Mucosa of rectum (tissue), 2 donors: Measurements from ENCODE around the gene PGAM5.

Experiments
- H3K27ac ChIP-seq, 2 donors: one replicate each; pipeline ENCODE4 v1.7.0; 2013; ENCODE audit warnings: inconsistent platforms in 2 of 2, low read depth in 2 of 2, low read length in 2 of 2
- H3K27me3 ChIP-seq, 2 donors: one replicate each; pipeline ENCODE4 v1.7.0; 2013; ENCODE audit warnings: low read length in 2 of 2; ENCODE audit not compliant: control insufficient read depth in 2 of 2, insufficient read depth in 2 of 2
- H3K36me3 ChIP-seq, 2 donors: one replicate each; pipeline ENCODE4 v1.7.0; 2013; ENCODE audit warnings: low read length in 2 of 2; ENCODE audit not compliant: control insufficient read depth in 2 of 2, insufficient read depth in 2 of 2
- H3K4me1 ChIP-seq, 2 donors: one replicate each; pipeline ENCODE4 v1.7.0; 2013; ENCODE audit warnings: low read length in 2 of 2, mild to moderate bottlenecking in 1 of 2; ENCODE audit not compliant: control insufficient read depth in 2 of 2, insufficient read depth in 2 of 2
- H3K4me3 ChIP-seq, 2 donors: one replicate each; pipeline ENCODE4 v1.7.0; 2013; ENCODE audit warnings: low read length in 2 of 2
- H3K9ac ChIP-seq, 2 donors: one replicate each; pipeline ENCODE4 v1.7.0; 2013; ENCODE audit warnings: low read length in 2 of 2, low read depth in 1 of 2, mild to moderate bottlenecking in 1 of 2
- H3K9me3 ChIP-seq, 2 donors: one replicate each; pipeline ENCODE4 v1.7.0; 2013; ENCODE audit warnings: low read length in 2 of 2; ENCODE audit not compliant: control insufficient read depth in 2 of 2
- donor health status: healthy.
- donor health status: Normal muscosa, but diverticular disease.

PGAM5 gene

GRCh38 chr12:132710405-132711079 lies at the start of gene PGAM5:
Gene PGAM5, plus strand, starts transcription at chr12:132710842. Its CDS starts 35 bp downstream, at chr12:132710877.
- Histone ChIP-seq H3K9ac (peak within 1 kb of the TSS; percentile 77 to 86), H3K4me1 (peaks cover 7 to 13% of the 10 kb centered on the region in 2 donors), H3K27me3 (no peaks in the 10 kb centered on the region), H3K9me3 (no peaks in the 10 kb centered on the region), H3K4me3 (peak within 1 kb of the TSS; percentile 67 to 88), H3K27ac (peak within 1 kb of the TSS; percentile 88 to 89), H3K36me3 (peaks cover 5 to 6% of the 10 kb centered on the region in 2 donors)

GRCh38 chr12:132660996-132661395 lies 49.6 kb upstream of the PGAM5 start:
- H3K36me3 ChIP-seq = peaks cover 68 to 84% of the 10 kb centered on the region in 2 donors
- H3K27ac ChIP-seq = no peak overlapping the region
- no peaks in the 10 kb centered on the region for H3K27me3 ChIP-seq
- H3K4me1 ChIP-seq = no peaks in the 10 kb centered on the region
- H3K4me3 ChIP-seq = no peak overlapping the region
- no peaks in the 10 kb centered on the region for H3K9me3 ChIP-seq
- no peak overlapping the region for H3K9ac ChIP-seq

- no peaks in the 10 kb centered on the region for H3K27me3 ChIP-seq
- no peak overlapping the region for H3K27ac ChIP-seq
- H3K4me1 ChIP-seq = no peaks in the 10 kb centered on the region
- no peak overlapping the region for H3K4me3 ChIP-seq
- no peak overlapping the region for H3K9ac ChIP-seq
- H3K9me3 ChIP-seq = no peaks in the 10 kb centered on the region
- peaks cover 73 to 87% of the 10 kb centered on the region in 2 donors for H3K36me3 ChIP-seq
These were observed 48.7 kb upstream of the PGAM5 start for GRCh38 chr12:132661972-132662371.

- Histone ChIP-seq H3K9me3 (no peaks in the 10 kb centered on the region), H3K4me1 (no peaks in the 10 kb centered on the region), H3K36me3 (peaks cover 70 to 85% of the 10 kb centered on the region in 2 donors), H3K27me3 (no peaks in the 10 kb centered on the region), H3K27ac (no peak overlapping the region), H3K4me3 (no peak overlapping the region), H3K9ac (no peak overlapping the region)
These were observed 47.5 kb upstream of the PGAM5 start for GRCh38 chr12:132662901-132663755.

GRCh38 chr12:132664206-132665148 lies 46.2 kb upstream of the PGAM5 start:
- H3K4me1 ChIP-seq = no peaks in the 10 kb centered on the region
- H3K9ac ChIP-seq = no peak overlapping the region
- no peaks in the 10 kb centered on the region for H3K9me3 ChIP-seq
- no peaks in the 10 kb centered on the region for H3K27me3 ChIP-seq
- H3K36me3 ChIP-seq = peaks cover 67 to 76% of the 10 kb centered on the region in 2 donors
- H3K4me3 ChIP-seq = no peak overlapping the region
- no peak overlapping the region for H3K27ac ChIP-seq

- no peaks in the 10 kb centered on the region for H3K9me3 ChIP-seq
- no peak overlapping the region for H3K4me3 ChIP-seq
- H3K4me1 ChIP-seq = no peaks in the 10 kb centered on the region
- no peaks in the 10 kb centered on the region for H3K27me3 ChIP-seq
- no peak overlapping the region for H3K27ac ChIP-seq
- peaks cover 72 to 76% of the 10 kb centered on the region in 2 donors for H3K36me3 ChIP-seq
- H3K9ac ChIP-seq = no peak overlapping the region
These were observed 45.5 kb upstream of the PGAM5 start for GRCh38 chr12:132665149-132665491.

- no peaks in the 10 kb centered on the region for H3K27me3 ChIP-seq
- H3K4me1 ChIP-seq = no peaks in the 10 kb centered on the region
- H3K9ac ChIP-seq = no peak overlapping the region
- H3K36me3 ChIP-seq = peaks cover 68 to 72% of the 10 kb centered on the region in 2 donors
- no peaks in the 10 kb centered on the region for H3K9me3 ChIP-seq
- no peak overlapping the region for H3K27ac ChIP-seq
- no peak overlapping the region for H3K4me3 ChIP-seq
These were observed 44.8 kb upstream of the PGAM5 start for GRCh38 chr12:132665794-132666193.

GRCh38 chr12:132668191-132669088 lies 42.2 kb upstream of the PGAM5 start:
- no peak overlapping the region for H3K27ac ChIP-seq
- no peak overlapping the region for H3K4me3 ChIP-seq
- H3K4me1 ChIP-seq = no peaks in the 10 kb centered on the region
- H3K9ac ChIP-seq = no peak overlapping the region
- no peaks in the 10 kb centered on the region for H3K27me3 ChIP-seq
- no peaks in the 10 kb centered on the region for H3K9me3 ChIP-seq
- peaks cover 58 to 61% of the 10 kb centered on the region in 2 donors for H3K36me3 ChIP-seq

- peaks cover 53 to 62% of the 10 kb centered on the region in 2 donors for H3K36me3 ChIP-seq
- no peaks in the 10 kb centered on the region for H3K4me1 ChIP-seq
- H3K27me3 ChIP-seq = no peaks in the 10 kb centered on the region
- H3K9ac ChIP-seq = no peak overlapping the region
- no peaks in the 10 kb centered on the region for H3K9me3 ChIP-seq
- H3K27ac ChIP-seq = no peak overlapping the region
- no peak overlapping the region for H3K4me3 ChIP-seq
These were observed 41.3 kb upstream of the PGAM5 start for GRCh38 chr12:132669166-132669879.
